Rectal smooth muscle tissue (tissue), 1 donor: Measurements from ENCODE around the gene TCF7L2.

Source experiments
- H3K27ac ChIP-seq: one replicate; pipeline ENCODE4 v1.7.0; 2013; ENCODE audit warnings: low read depth, low read length, inconsistent platforms
- H3K27me3 ChIP-seq: one replicate; pipeline ENCODE4 v1.7.0; 2013; ENCODE audit warnings: low read length; ENCODE audit not compliant: control insufficient read depth, insufficient read depth
- H3K36me3 ChIP-seq: one replicate; pipeline ENCODE4 v1.7.0; 2013; ENCODE audit warnings: low read length; ENCODE audit not compliant: control insufficient read depth, insufficient read depth
- H3K4me1 ChIP-seq: one replicate; pipeline ENCODE4 v1.7.0; 2013; ENCODE audit warnings: low read length; ENCODE audit not compliant: control insufficient read depth, insufficient read depth
- H3K4me3 ChIP-seq: one replicate; pipeline ENCODE4 v1.7.0; 2013; ENCODE audit warnings: low read length
- H3K9ac ChIP-seq: one replicate; pipeline ENCODE4 v1.7.0; 2013; ENCODE audit warnings: low read length

TCF7L2 gene

DNA sequence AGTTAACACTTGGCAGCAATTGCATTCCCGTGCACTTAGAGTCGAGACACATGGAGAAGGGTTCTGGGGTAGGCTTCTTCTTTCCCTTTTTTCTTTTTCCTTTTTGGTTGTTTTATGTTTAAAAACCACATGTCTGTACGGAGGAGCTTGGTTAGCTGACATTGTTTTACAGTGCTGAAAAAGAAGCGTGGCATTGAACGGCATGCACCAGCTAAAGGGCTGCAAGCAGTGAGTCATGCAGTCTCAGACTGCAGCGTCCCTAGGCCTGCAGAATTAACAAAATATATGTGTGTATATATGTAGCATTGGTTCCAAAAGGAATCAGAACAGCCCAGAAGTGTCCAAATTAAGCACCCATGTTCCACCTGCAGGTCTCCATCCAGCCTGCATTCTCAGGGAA is 211.0 kb downstream of the TCF7L2 start:
- Histone ChIP-seq H3K9ac (no peak overlapping the region), H3K4me3 (no peak overlapping the region), H3K4me1 (peaks cover 11% of the 10 kb centered on the region), H3K27ac (no peak overlapping the region), H3K36me3 (peaks cover 10% of the 10 kb centered on the region), H3K27me3 (no peaks in the 10 kb centered on the region)

DNA sequence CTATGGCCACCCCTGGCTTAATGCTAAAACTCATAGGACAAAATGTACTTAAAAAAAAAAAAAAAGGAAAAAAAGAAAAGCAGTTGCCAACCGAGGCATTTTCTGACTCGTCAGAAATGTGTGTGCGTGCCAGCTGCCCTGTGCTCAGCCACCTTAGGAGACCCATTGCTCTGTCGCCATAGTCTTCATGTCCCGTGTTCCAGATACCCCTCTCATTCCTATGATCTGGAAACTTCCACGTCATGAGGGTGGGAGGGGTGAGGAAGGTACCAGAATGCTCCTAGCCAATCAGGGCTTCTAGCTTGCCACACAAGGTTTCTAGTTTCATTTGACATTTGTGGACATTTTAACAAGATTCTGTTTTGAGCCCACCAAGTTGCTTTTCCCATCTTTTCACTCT is 212.9 kb downstream of the TCF7L2 start:
- Histone ChIP-seq H3K9ac (no peak overlapping the region), H3K27me3 (no peaks in the 10 kb centered on the region), H3K4me1 (peaks cover 9% of the 10 kb centered on the region), H3K36me3 (peaks cover 10% of the 10 kb centered on the region), H3K27ac (peak overlapping the region; percentile 50), H3K4me3 (no peak overlapping the region)

DNA sequence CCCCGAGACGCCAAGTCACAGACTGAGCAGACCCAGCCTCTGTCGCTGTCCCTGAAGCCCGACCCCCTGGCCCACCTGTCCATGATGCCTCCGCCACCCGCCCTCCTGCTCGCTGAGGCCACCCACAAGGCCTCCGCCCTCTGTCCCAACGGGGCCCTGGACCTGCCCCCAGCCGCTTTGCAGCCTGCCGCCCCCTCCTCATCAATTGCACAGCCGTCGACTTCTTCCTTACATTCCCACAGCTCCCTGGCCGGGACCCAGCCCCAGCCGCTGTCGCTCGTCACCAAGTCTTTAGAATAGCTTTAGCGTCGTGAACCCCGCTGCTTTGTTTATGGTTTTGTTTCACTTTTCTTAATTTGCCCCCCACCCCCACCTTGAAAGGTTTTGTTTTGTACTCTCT is 215.6 kb downstream of the TCF7L2 start:
- peaks cover 7% of the 10 kb centered on the region for H3K36me3 ChIP-seq
- no peaks in the 10 kb centered on the region for H3K27me3 ChIP-seq
- no peak overlapping the region for H3K27ac ChIP-seq
- H3K9ac ChIP-seq, result no peak overlapping the region
- H3K4me1 ChIP-seq, result peaks cover 6% of the 10 kb centered on the region
- no peak overlapping the region for H3K4me3 ChIP-seq

DNA sequence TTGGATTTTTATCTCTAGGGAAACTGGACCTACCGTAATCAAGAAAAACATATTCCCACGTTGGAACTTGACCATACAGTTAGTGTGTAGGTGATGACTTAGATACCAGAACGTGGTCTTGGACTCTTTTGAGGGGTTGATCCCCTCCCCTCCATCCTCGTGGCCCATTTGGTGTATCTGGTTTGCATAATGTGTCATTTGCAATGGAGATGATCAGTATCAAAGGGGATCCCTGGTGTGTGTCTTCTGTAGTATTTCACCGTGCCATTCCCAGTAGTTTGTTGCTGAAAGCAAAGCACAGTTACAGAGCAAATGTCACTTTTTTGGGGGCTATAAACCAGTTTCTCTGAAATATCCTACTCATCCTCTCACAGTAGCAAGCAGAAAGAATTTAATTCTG is 217.7 kb downstream of the TCF7L2 start:
- Histone ChIP-seq H3K36me3 (no peaks in the 10 kb centered on the region), H3K4me1 (peaks cover 6% of the 10 kb centered on the region), H3K9ac (no peak overlapping the region), H3K27me3 (no peaks in the 10 kb centered on the region), H3K4me3 (no peak overlapping the region), H3K27ac (no peak overlapping the region)

DNA sequence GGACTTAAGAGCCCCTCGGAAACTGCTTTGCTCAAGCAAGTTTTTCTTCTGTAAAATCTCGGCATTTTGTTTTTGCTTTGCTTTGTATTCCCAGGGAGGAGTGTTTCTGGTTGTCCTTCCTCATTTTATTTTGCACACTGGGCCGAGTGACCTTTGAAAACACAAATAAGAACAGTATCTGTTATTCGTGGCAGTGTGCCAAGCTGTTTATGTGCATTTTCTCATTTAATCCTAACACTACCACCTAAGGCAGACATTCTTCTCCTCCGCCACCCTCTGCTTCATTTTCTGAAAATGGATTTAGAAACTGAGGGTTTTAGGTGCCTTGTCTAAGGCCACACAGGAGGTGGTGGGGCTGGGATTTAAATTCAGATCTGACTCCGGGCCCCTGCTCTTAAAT is 218.5 kb downstream of the TCF7L2 start:
- H3K36me3 ChIP-seq, result no peaks in the 10 kb centered on the region
- no peak overlapping the region for H3K4me3 ChIP-seq
- H3K27me3 ChIP-seq, result no peaks in the 10 kb centered on the region
- no peak overlapping the region for H3K27ac ChIP-seq
- H3K4me1 ChIP-seq, result peaks cover 3% of the 10 kb centered on the region
- no peak overlapping the region for H3K9ac ChIP-seq

DNA sequence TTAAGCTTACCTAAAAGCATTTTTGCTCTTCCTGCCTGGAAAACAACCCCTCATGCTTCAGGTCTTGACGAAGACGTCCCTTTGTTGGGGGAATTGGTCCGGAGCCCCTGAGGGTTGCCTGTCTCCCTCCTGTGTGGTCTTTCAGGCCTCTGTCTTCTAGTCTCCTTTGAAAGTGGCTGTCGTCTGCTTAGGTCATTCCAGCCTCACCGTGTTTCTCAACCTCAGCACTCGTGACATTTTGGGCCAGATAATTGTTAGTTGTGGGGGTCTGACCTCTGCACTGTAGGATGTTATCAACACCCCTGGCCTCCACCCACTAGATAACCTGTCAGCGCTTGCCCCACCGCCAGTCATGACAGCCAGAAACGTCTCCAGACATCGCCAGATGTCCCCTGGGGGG is 219.1 kb downstream of the TCF7L2 start:
- Histone ChIP-seq H3K4me3 (no peak overlapping the region), H3K36me3 (no peaks in the 10 kb centered on the region), H3K9ac (no peak overlapping the region), H3K27ac (no peak overlapping the region), H3K27me3 (no peaks in the 10 kb centered on the region), H3K4me1 (no peaks in the 10 kb centered on the region)

DNA sequence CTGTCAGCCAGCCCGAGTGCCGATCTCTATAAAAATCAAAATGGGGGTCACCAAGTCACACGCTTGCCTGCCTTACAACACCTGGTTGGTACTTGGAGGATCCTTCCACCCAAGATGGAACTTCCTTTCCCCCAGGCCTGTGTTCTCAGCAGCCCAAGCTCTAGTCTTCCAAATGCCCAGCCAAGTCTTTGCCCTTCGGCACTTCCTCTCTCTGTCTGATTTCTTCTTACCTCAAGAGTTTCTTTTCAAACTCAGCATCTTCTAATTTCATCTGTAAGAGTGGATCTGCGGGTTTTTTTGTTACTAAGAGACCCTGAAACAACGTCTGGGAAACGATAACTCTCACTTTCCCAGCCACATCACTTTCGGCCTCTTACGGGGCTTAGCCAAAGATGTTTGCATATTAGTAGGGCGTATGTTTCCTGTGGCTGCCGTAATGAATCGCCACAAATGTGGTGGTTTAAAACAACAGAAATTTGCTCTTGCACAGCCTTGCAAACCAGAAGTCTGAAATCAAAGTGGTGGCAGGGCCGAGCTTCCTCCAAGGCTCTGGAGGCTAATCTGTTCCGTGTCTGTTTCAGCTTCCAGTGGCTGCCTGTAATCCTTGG is 219.9 kb downstream of the TCF7L2 start:
- no peak overlapping the region for H3K27ac ChIP-seq
- no peaks in the 10 kb centered on the region for H3K36me3 ChIP-seq
- H3K4me1 ChIP-seq, result no peaks in the 10 kb centered on the region
- H3K9ac ChIP-seq, result no peak overlapping the region
- H3K27me3 ChIP-seq, result no peaks in the 10 kb centered on the region
- H3K4me3 ChIP-seq, result no peak overlapping the region

DNA sequence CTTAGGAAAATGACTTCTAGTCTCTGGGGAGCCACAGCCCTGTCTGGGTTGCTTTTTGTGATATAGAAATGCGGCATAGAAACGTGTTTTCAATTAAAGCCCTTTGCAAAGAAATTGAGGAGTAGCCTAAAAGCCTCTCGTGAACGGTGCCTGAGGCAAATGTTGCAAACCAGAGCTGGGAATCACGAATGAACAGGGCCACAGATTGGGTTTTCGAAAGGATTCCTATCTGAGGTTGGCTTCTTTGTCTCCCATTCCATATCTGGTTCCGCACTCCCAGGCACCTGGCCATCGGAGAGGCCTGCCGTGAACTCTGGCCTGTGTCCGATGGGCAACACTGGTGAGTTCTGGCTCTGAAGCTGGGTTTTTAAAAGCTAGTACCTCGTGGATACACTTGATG is 221.6 kb downstream of the TCF7L2 start:
- H3K4me3 ChIP-seq, result no peak overlapping the region
- no peaks in the 10 kb centered on the region for H3K27me3 ChIP-seq
- H3K36me3 ChIP-seq, result no peaks in the 10 kb centered on the region
- no peak overlapping the region for H3K27ac ChIP-seq
- H3K4me1 ChIP-seq, result no peaks in the 10 kb centered on the region
- no peak overlapping the region for H3K9ac ChIP-seq

DNA sequence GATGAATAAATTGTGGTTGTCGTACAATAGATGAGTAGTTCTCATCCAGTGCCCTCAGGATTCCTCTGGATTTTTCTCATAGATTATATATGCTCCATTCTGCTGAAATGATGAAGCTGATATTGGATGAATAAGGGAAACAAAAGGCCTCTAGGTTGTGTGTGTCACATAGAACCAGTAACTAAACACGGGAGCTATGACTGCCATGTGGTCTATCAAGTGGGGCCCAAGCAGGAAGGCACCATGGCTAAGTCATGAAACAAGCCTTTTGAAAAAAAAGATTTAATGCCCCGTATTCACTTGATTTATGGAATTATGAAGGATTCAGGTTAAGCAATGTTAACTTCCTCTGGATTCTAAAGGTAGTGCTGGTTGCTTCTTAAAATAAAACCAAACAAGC is 225.1 kb downstream of the TCF7L2 start:
- no peak overlapping the region for H3K9ac ChIP-seq
- H3K27me3 ChIP-seq, result no peaks in the 10 kb centered on the region
- no peak overlapping the region for H3K27ac ChIP-seq
- H3K4me3 ChIP-seq, result no peak overlapping the region
- no peaks in the 10 kb centered on the region for H3K36me3 ChIP-seq
- H3K4me1 ChIP-seq, result peaks cover under 1% of the 10 kb centered on the region

DNA sequence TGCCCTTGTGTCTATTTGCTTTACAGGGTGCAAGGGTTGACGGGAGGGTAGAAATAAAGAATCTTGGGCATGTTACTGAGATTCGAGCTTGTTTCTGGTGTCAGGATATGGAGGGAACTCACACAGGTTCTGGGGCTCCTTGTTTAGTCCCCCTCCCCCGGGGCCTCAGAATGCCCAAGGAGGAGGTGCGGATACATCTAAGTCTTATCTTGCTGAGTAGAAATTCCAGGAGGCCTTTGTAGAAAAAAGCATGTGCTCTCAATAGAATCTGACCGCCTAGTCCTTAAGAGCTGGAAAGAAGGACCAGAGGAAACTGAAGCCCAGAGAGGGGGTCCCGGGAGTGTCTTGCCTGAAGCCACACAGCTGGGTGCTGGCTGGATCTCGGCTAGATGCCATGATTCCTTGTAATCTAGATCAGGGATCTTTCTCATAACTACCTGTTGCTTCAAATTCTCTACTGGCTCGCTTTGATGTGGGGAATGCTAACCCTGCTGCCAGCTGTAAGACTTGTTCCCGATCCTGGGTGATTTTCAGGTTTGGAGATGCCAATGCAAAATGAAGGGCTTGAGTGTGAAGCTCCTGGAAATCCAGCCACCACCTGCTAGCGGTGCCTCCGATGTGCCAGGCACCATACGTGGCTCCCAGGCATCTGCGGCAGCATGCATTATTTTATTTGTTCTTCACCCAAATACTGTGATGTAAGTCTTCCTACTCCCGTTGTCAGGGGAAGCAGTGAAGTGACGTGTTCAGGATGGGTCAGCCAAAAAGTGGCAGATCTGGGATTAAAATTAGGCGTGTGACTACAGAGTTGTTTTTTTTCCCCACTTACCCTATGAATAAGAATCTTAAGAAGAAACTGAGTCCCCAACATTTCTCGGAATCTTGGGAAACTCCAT is 226.0 kb downstream of the TCF7L2 start:
- H3K4me1 ChIP-seq, result peaks cover 6% of the 10 kb centered on the region
- no peaks in the 10 kb centered on the region for H3K27me3 ChIP-seq
- no peaks in the 10 kb centered on the region for H3K36me3 ChIP-seq
- H3K27ac ChIP-seq, result no peak overlapping the region
- H3K4me3 ChIP-seq, result no peak overlapping the region
- H3K9ac ChIP-seq, result no peak overlapping the region

DNA sequence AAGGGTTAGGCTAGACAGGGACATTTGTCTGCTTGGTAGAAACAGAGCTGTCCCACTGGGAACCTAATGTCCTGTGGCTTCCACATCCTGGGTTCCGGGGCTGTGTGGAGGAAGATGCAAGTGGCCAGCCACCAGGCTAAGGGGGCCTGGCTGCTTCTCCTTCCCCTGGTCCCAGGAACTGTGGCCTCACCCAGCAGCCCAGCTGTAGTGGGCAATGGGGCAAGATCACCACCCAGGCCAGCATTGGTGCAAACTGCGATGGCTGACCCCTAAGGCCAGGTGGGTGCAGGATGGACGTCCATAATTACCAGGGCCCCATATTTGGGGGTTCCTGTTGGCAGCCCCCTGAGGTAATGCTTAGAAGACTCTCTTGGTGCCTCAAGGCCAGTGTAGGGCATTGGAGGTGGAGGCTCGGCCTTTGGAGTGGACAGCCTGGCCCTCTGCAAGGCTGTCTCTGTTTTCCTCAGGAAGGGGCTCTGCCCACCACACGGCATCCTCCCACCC is 226.7 kb downstream of the TCF7L2 start:
- no peak overlapping the region for H3K4me3 ChIP-seq
- no peak overlapping the region for H3K27ac ChIP-seq
- peaks cover 6% of the 10 kb centered on the region for H3K4me1 ChIP-seq
- H3K9ac ChIP-seq, result no peak overlapping the region
- no peaks in the 10 kb centered on the region for H3K27me3 ChIP-seq
- H3K36me3 ChIP-seq, result no peaks in the 10 kb centered on the region

DNA sequence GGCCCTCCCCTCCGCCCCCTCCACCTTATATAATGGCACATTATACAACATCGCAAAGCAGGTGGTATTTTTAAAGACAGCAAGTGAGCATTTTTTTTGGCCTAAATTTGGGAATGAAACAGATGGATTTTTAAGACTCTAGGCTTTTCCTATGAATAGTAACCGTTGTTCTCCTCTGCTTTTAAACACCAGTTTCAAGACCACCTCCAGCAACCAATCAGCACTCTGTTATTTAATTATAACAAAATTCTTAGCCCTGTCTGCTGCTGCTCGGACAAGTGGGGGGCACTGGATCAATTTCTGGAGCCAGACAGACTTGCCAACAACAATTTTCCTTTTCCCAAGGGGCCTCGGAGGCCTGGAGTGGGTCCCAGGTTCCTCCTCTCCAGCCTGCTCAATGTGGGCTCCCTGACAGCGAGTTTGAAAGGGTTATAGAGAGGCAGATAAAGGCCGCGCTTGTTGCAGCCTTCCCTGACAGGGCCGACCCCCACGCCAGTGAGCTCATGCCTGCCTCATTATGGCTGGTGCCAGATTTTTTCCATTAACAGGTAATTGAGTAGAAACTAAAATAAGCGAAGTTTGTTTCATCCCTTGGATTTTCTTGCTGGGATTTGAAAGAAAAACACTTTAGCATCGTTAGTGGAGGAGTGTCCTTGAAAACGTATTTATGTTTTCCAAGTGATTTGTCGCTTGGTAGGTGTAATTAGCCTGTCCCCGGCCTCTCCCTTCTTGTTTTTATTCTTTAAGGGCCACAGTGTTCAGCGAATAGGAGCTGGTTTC is 227.3 kb downstream of the TCF7L2 start:
- Histone ChIP-seq H3K27me3 (no peaks in the 10 kb centered on the region), H3K4me1 (peaks cover 6% of the 10 kb centered on the region), H3K9ac (no peak overlapping the region), H3K36me3 (no peaks in the 10 kb centered on the region), H3K4me3 (no peak overlapping the region), H3K27ac (no peak overlapping the region)
